ENCODE data around the gene RNF141.

Gene RNF141

DNA sequence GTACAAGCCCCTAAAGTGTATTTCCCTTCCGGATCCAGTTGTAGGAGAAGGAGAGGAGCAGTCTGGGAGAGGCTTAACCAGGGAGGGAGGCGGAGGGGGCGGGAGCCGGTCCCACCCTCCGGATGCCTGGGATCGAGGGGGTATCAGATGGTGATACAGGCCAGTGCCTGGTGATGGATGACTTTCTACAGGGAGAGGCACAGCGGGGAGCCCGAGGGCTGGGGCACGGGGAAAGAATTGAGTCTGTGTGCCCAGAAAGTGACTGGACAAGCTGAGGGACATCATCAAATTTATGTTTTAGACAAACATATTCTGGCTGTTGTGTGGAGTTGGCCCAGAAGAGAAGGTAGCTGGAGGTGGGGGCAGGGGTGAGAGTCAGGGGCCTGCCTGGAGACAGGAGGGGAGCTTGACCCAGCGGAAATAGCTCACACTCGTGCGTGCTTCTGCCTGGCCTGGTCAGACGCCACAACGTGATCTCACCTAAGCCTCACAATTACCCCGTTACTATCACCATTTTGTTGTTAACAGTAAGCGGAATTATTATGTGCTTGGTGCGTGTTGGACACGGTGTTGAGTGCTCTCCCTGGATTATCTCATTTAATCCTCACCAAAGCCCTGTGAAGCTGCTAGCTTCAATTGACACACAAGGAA, 43.5 kb downstream of the RNF141 start:
- DNase-seq, result no peak

DNA sequence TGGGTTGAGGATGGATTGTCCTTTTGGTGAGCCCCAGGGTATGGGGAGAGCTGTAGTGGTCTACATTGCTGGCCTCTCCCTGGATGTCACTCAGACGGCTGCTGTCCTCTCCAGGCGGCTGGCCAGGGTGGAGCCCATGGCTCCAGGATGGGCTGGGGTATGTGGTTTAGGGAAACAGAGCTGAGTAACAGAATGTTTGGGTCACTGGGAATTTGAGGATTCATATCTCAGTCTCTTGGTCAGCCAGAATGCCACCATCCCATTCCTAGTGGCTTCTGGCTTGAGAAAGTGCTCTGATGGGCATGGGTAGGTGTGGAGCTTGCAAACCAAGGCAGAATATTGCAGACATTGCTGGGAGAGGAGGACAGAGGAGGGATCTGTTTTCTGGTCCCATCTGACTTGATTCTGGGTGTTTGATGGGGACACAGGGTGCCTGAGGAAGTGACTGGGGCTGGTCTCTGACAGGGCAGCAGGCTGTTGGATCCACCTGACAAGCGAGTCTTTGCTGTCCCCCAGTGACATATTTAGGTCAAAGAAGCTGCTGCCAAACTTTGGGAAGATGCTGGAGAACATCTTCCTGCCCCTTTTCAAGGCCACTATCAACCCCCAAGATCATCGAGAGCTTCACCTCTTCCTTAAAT, 44.6 kb downstream of the RNF141 start:
- no peak for DNase-seq

DNA sequence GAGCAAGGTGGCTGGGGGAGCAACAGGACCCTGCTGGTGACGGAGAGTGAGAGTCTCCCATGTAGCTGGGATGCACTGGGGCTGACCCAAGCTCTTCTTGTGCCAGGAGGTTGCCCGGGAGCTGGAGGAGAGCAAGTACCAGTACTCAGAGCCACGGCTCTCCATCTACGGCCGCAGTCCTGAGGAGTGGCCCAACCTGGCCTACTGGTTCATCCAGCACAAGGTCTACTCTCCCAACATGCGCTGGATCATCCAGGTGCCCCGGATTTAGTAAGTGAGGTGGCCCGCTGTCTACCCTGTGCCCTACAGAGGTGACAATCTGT, 45.6 kb downstream of the RNF141 start:
- no peak for DNase-seq

DNA sequence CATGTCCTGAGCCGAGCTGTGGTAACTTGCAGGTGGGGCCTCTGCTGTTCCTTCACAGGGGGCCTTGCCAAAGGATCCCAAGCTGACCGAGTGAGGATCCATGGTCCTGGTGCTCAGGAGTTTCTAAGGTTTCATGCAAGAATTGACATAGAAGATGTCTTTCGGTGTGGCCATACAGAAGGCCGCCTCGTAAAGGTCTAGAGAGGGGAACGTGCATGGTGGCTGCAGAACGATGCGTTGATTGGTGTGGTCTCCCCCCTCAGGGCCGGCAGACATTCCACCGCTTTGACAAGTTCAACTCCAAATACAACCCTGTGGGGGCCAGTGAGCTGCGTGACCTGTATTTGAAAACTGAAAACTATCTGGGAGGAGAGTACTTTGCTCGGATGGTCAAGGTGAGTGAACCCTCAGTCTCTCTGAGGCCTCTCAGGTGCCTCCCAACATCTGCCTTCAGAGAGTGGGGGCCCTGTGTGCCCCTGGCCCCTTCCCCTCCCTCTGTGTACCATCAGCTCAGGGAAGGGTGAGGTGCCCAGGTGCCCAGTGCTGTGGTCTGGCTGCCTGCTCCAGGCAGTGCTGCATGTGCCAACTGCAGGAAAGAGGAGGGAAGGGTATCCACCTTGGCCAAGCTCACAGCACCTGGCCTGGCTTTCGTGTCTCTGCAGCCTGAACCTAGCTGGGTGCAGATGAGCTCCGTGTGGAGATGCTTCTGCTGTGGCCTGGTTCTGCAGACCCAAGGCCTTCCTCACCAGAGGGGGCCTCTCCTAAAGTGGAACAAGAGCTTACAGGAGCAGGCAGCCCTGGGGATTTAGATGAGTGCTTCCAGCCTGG, 46.1 kb downstream of the RNF141 start:
- DNase-seq, result no peak

DNA sequence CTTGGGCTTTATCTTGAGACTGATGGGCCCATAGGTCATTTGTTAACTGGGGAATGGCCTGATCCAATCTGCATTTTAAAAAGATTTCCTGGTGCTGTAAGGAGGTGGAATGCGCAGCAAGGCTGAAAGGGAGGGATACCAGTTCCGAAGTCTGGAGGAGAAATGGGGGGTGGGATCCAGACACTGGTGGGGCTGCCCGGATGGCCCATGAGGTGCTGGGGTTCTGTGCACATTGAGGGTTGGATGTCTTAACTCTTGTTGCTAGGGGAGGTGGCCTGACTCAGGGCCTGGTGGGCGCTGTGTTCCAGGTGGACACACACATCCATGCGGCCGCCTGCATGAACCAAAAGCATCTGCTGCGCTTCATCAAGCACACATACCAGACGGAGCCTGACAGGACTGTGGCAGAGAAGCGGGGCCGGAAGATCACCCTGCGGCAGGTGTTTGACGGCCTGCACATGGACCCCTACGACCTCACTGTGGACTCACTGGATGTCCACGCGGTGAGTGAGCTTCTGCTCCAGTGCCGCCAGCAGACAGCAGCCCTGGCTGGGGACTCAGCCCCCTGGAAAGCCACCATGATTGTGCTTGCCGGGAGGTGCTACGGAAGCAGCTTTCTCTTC, 47.8 kb downstream of the RNF141 start:
- DNase-seq, result no peak

DNA sequence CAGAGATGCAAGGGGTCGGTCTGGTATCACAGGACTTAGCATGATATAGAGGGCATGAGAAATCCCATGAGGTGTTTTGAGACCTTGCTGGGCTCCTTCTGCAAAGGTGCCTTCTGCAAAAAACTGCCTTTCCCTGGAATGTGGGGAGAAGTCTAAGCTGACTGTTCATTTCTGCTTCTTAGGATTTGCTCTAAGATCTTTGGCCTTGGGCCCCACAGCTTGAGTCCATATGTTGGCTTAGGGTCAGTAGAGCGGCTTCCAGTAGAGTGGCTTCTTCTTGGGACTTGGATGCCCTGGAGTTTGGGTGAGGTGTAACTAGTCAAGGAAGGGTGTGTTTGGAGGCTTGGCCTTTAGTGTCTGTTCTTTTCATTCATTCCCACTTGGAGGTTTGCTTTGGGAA, 48.9 kb downstream of the RNF141 start:
- DNase-seq, result no peak

DNA sequence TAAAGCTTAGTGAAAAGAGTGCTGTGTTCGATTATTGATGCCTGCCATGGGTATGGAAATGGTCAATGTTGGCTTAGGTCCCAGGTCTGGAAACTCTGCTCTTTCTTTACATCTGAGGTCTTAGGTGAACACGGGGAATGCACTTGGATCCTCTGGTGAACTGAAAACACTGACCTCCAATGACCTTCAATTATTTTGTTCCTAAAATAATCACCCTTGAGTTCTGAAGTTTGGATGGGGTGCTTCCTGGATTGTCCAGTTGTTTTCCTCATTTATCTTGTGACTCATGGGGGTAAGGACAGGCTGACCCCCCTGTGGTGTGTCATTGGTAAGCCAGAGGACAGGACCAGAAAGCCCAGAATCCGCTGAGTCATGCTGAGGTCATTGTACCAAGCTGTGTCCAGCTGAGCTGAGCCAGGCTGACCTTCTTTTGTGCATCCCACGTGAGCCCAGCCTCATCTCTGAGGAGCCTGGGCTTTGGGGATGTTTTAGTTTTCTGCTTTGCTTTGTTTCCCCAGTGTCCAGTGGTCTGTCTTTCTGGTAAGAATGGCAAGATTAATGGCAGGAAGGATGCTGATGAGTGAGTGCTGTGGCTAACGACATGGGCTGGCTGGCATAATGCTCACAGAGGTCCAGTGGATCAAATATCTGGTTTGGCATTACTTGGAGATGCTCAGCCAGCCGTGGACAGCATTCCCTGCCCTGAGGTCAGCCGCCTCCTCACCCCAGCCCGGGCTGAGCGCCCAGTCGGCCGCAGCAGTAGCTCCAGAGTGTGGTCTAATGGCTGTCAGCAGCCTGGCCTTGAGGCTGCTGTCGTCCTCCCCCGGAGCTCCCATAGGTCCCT, 50.4 kb downstream of the RNF141 start:
- DNase-seq, result no peak

DNA sequence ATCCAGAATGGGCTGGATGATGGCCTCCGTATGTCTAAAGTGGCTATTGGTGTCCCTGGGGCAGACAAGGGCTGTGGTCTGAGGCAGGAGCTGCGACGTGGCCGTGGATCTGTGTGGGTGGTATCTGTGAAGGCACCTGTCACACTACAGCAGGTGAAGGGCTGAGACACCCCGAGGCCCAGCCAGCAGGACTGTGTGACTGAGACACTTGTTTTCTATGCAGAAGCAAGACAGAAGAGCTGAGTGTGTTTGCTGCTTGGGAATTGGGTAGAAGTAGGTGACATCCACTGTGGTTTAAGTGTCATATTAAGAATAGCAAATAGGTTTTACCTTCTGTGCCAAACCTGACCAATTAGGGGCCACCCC, 51.0 kb downstream of the RNF141 start:
- DNase-seq, result no peak

DNA sequence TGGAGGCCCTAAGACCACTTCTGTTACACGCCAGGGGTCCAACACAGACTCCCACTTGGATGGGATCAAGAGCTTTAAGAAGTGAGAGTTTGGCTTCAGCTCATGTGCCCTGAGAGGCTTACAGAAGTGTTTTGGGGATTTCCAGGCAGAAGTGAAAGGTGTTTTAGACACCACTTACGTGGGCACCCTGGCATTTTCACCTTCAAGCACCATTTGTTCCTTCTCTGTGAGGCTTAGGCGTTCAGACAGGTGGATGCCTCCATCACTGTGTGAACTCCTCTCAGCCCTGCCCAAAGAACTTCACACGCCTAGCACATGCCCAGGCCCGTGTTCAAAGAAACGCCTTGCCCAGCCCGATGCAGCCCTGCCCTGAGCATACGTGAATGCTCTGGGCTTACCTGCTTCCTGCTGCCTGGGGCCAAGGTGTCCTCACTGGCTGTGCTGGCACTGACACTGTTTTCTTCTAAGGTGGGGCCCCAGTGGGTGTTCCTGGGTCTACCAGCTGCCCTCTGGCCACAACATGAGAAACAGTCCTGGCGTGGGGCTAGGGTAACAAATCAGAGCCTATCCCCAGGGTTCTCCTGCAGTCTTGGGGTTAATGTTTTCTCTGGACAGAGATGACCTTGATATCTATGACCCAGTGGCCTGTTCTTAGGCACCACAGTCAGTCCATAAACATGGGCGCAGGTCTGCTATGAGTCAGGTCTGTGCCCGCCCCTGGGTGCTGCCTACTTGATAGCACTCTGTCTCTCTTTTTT, 51.9 kb downstream of the RNF141 start:
- no peak for DNase-seq

DNA sequence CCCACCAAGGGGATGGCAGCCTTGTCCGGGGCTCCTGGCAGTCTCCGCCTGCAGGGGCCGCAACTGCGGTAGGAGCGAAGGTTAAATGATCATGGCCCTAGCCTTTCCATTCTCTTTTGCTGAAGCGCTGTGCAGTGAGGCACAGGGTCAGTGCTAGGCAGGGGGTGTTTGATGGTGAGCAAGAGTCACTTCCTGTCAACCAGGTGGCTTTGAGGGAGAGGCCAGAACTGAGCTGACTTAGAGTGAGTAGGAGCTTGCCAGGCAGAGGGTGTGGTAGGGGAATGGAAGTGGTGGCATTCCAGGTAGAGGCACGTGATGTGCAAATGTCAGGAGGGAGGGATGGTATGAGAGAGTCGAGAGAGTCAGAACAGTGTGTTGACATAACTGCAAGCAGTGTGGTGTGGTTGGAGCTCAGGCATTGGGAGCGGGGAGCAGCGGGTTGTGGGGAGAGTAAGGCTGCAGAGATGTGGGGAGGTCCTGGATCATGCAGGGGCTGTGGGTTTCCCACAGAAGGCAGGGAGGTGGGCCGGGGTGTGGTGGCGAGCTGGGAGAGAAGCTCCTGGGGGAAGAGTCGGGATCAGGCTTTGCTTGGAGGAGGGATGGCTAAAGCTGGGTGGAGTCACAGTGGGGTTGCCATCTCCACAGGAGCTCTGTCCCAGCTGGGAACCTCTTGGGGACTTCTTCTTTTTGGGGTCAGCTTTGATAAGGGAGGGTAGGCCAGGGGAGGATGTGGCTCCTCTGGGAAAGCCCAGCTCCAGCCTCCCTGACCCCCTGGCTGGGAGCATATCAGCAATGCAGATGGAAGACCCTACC, 52.7 kb downstream of the RNF141 start:
- peak; percentile 8 for DNase-seq

DNA sequence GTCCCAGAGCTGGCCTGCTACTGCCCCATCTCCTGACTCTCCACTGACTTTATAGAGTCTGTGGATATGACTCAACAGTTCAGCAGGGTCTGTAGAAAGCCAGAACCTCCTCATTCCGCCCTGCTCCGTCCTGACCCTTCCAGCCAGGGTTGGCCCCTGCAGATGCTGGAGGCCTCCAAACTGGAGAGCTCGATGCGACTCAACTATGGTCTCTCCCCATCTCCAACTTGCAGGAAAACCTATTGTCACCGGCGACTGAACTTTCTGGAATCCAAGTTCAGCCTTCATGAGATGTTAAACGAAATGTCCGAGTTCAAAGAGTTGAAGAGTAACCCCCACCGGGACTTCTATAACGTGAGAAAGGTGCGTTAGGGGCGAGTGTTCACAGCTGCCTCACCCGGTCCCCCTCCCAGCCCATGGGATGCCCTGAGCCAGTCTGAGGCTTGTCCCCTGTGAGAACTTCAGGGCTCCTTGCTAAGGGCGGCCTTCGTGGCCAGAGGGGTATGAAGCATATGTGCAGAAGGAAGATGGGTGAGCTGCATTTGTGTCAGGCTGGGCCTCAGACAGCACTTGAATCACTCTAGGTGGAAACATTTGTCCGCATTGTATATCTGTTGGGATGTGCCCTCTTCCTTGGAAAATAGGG, 53.9 kb downstream of the RNF141 start:
- DNase-seq, result no peak

DNA sequence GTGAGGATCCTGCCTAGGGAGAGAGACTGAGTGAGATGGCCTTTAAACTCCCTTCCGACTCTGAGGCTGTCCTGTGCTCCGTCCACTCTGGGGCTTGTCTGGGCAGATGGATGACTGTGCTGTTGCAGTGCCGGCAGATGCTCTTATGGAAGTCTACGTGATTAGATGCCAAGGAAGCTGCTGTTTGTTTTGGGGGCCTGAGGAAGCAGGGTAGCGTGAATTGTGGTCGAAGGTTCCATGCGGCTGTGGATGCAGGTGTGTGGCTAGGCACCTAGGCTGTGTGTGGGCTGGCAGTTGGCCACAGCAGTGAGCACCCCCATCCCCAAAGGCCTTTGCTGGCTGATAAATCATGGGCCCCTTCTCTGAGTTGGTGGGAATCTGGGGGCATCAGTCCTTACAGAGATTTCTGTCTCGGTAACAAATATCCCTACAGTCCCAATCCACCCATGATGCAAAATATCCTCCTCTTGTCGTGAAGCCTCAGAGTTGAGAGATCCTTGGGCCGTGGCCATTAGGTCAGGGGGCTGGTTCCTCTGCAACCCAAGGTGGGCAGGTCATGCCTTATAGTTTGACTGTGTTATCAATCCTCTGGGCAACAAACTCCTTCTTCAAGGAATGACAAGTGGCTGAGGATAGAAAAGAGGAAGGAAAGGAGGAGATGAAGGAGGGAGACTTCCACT, 54.7 kb downstream of the RNF141 start:
- DNase-seq, result no peak

DNA sequence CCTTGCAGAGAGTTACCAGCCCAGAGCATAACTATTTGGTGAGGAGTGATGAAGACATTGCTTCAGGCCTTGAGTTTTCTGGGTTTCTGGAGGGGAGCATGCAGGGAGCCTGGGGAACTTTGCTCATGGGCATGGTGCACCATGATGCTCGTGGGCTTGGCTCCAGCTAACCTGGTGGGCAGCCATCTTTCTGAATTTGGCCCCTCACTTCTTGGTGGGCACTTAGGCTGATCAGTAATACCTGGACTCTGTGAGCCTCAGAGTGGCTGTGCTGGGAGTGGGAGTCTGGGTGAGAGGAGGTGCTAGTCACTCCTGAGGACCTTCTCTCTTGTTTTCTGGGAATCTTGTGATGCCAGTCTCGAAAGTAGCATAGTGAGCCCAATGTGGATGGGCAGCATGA, 55.3 kb downstream of the RNF141 start:
- no peak for DNase-seq

DNA sequence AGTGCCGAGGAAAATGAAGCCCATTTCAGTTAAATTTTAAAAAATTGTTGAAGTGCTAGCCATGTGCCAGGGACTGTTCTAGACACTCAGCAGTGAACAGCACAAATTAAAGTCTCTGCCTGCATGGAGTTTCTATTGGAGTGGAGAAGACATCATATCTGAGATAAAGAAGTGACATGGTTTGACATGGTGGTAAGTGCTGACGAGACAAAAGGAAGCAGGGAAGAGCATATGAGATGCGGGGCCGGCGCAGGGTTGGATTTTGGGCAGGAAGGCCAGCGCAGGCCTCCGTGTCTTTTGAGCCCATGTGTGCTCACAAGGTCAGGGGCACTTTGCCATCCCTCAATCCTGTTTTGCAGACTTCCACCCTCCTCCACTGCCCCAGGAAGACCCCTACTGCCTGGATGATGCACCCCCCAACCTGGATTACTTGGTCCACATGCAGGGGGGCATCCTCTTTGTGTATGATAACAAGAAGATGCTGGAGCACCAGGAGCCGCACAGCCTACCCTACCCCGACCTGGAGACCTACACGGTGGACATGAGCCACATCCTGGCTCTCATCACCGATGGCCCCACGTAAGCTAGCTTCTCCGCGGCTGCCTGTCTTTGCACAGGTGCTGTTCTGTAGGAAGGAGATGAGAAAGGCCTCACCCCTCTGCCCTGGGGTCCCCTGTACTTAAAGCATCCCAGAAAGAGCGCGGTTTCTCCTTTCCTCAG, 56.4 kb downstream of the RNF141 start:
- no peak for DNase-seq

DNA sequence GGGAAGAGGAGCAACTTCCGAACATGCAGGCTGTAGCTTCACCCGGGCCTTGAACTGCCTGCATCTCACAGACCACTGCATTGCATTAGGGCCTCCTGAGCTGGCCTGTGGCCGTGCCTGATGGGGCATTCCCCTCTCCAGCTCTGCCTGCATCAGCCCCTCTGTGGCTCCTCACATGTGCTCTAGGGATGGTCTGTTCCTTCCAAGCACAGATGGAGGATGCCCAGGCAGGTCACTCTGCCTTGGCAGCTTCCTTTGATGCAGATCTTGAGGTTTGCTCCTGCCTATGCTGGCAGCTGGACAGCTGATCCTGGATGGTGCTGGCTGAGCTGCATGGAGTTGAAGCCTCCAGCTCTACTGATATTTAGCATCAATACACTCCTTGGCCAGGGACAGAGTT, 57.4 kb downstream of the RNF141 start:
- no peak for DNase-seq

DNA sequence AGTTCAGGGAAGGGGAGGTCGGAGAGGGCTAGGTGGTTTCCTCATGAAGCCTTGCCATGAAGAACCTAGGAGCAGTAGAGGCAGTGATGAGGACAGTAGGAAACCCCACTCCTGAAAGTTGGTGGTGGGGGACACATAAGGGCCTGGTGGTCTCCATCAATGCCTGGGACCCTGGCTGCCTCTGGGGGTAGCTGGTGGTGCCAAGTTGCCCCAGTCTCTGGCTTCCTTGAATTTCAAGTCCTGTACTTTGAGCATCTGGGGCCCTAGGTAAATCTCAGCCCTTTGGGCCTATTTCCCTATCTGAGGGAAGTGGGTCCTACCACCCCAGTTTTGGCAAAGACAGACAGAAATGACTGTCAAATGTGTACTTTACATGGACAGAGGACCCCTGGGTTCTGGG, 57.8 kb downstream of the RNF141 start:
- no peak for DNase-seq

DNA sequence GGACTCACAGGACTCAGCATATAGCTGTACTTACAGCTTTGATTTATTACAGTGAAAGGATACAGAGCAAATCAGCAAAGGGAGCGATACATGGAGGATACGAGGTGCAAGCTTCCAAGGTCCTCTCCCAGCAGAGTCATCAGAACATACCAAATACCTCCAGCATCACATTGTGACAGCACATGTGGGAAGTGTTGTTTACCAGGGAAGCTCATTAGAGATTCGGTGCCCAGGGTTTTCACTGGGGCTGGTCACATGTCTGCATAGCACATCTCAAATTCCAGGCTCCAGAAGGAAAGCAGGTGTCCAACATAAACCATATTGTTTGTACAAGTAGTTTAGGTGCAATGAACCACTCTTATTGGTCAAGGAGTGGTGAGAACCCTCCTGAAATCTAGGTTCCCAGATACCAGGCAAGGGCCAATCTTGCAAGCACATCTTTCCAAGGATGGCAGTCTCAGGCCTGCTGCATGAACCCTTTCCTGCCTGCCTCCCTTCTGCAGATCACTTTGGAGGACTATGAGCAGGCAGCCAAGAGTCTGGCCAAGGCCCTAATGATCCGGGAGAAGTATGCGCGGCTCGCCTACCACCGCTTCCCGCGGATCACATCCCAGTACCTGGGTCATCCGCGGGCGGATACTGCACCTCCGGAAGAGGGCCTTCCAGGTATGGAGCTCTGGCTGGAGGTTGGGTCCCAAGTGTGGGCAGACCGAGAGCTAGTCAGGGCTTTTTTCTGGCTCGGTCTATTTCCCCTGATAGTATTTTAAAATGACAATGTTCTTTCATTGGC, 59.2 kb downstream of the RNF141 start:
- DNase-seq, result no peak

DNA sequence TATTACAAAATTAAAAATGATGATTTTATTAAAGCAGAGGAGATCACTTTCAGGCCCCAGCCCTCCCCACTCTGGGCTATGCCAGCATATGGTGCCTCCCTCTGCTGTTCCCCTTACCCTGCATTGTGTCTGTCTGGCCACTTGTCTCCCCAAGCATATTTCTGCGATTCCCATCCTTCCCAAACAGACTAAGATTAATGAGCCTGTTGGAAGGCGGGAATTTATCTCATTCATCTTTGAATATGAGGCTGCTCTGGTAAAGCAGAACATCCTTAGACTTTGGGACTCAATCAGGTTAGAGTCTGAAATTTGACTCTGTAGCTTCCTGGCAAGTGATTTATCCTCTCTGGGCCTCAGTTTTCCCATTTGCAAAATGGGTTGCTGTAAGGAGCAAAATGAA, 60.2 kb downstream of the RNF141 start:
- DNase-seq, result no peak

DNA sequence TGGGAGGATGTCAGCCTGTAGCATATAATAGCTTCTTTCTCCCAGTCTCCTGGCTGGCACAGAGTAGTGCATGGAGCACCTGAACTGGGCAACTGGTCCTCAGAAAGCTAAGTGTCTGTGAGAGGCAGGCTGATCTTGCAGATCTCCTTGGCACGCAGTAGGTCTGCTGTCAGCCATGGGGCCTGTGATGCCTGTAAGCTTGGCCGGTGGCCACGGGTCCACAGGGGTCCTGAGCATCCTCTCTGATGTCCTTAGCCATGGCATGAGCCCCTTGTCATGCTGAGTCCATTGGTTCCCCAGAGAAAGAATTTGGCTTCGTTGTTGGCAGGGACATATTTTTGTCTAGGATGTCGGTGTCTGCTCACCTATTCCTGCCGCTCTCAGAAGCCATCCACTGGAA, 61.0 kb downstream of the RNF141 start:
- DNase-seq, result no peak

All from activated CD4-positive, alpha-beta T cell treated with anti-CD3 and anti-CD28 coated beads for 48 hours (primary cell).